BLaER1 treated with 17β-estradiol and CSF1 and Interleukin-3, amounts not matched to agents 10 nM and 100 nM (cell line): ENCODE measurements around the gene CFAP210.
"Not testable (repeated sequence)": the region's sequence is repeated elsewhere in the genome, so short reads cannot be mapped to it uniquely, and the experiment has no call there.

Experiments used
- H3K27ac ChIP-seq, 11 experiments: shearing (Covaris generic); formaldehyde crosslinking; 2 replicates each; pipeline ENCODE4 v1.8.1; 2022
- H3K27me3 ChIP-seq, 11 experiments: shearing (Covaris generic); formaldehyde crosslinking; 2 replicates each; pipeline ENCODE4 v1.8.1; 2022
- H3K36me3 ChIP-seq, 11 experiments: shearing (Covaris generic); formaldehyde crosslinking; 2 replicates each; pipeline ENCODE4 v1.8.1; 2022
- H3K4me1 ChIP-seq, 10 experiments: shearing (Covaris generic); formaldehyde crosslinking; 2 replicates each; pipeline ENCODE4 v1.8.1; 2022
- H3K4me2 ChIP-seq, 11 experiments: shearing (Covaris generic); formaldehyde crosslinking; 2 replicates each; pipeline ENCODE4 v1.8.1; 2022
- H3K4me3 ChIP-seq, 10 experiments: shearing (Covaris generic); formaldehyde crosslinking; 2 replicates each; pipeline ENCODE4 v1.8.1; 2022
- H3K9ac ChIP-seq, 11 experiments: shearing (Covaris generic); formaldehyde crosslinking; 2 replicates each; pipeline ENCODE4 v1.8.1; 2022
- H3K9me3 ChIP-seq, 11 experiments: shearing (Covaris generic); formaldehyde crosslinking; replicated peaks in 1 of 11; 2 replicates each; pipeline ENCODE4 v1.8.1; 2022
- H4K20me1 ChIP-seq, 11 experiments: shearing (Covaris generic); formaldehyde crosslinking; 2 replicates each; pipeline ENCODE4 v1.8.1; 2022
- Cebpa-rat ChIP-seq, 11 experiments: shearing (Covaris generic); IDR thresholded peaks; 2 replicates each; pipeline ENCODE4 v1.8.1; 2022

The CFAP210 gene

GRCh38 chr2:169690958-169691357, 3.2 kb downstream of the CFAP210 start:
- Histone ChIP-seq H3K4me1 (peaks cover 13 to 20% (median 15%) of the 10 kb centered on the region in 10 experiments; a peak in 19 of 20 replicates), H3K36me3 (no peaks in the 10 kb centered on the region), H3K9ac (no peak overlapping the region), H3K4me3 (no peak overlapping the region), H3K27ac (no peak overlapping the region), H3K4me2 (no peak overlapping the region), H4K20me1 (no peaks in the 10 kb centered on the region), H3K9me3 (peaks cover 21 to 53% (median 41%) of the 10 kb centered on the region in 11 experiments; a peak in 21 of 22 replicates), H3K27me3 (no peaks in the 10 kb centered on the region)
- no peak for TF ChIP-seq Cebpa-rat (IDR thresholded peaks at IDR 0.05)

- not testable (repeated sequence) for H3K36me3 ChIP-seq, H3K4me2 ChIP-seq, H3K27me3 ChIP-seq, H3K27ac ChIP-seq, H3K9ac ChIP-seq, H3K4me3 ChIP-seq, H4K20me1 ChIP-seq, H3K4me1 ChIP-seq
- peaks cover 21 to 53% (median 41%) of the 10 kb centered on the region in 11 experiments; a peak in 21 of 22 replicates for H3K9me3 ChIP-seq
Measured at GRCh38 chr2:169687943-169688342, 6.3 kb downstream of the CFAP210 start.

GRCh38 chr2:169686825-169687224, 7.4 kb downstream of the CFAP210 start:
- not testable (repeated sequence) for H3K4me3 ChIP-seq, H3K9ac ChIP-seq, H3K27ac ChIP-seq, H3K27me3 ChIP-seq, H3K4me1 ChIP-seq, H3K4me2 ChIP-seq, H3K36me3 ChIP-seq, H4K20me1 ChIP-seq
- peaks cover 21 to 53% (median 41%) of the 10 kb centered on the region in 11 experiments; a peak in 21 of 22 replicates for H3K9me3 ChIP-seq

- not testable (repeated sequence) for H3K4me3 ChIP-seq, H3K27me3 ChIP-seq, H3K36me3 ChIP-seq, H3K9ac ChIP-seq, H4K20me1 ChIP-seq, H3K27ac ChIP-seq, H3K4me1 ChIP-seq, H3K4me2 ChIP-seq
- peaks cover 10 to 34% (median 26%) of the 10 kb centered on the region in 11 experiments; a peak in 21 of 22 replicates for H3K9me3 ChIP-seq
Measured at GRCh38 chr2:169684712-169685111, 9.5 kb downstream of the CFAP210 start.

GRCh38 chr2:169684135-169684565, 10.1 kb downstream of the CFAP210 start:
- Histone ChIP-seq H3K9ac (no peak overlapping the region), H3K4me2 (no peak overlapping the region), H3K4me1 (no peaks in the 10 kb centered on the region), H3K36me3 (no peaks in the 10 kb centered on the region), H3K4me3 (no peak overlapping the region), H3K27me3 (no peaks in the 10 kb centered on the region), H4K20me1 (no peaks in the 10 kb centered on the region), H3K9me3 (peaks cover 10 to 28% (median 21%) of the 10 kb centered on the region in 11 experiments; a peak in 21 of 22 replicates), H3K27ac (no peak overlapping the region)
- no peak for TF ChIP-seq Cebpa-rat (IDR thresholded peaks at IDR 0.05)

GRCh38 chr2:169683425-169684134, 10.6 kb downstream of the CFAP210 start:
- no peak for TF ChIP-seq Cebpa-rat (IDR thresholded peaks at IDR 0.05)
- H4K20me1 ChIP-seq = no peaks in the 10 kb centered on the region
- no peak overlapping the region for H3K4me3 ChIP-seq
- H3K36me3 ChIP-seq = no peaks in the 10 kb centered on the region
- peaks cover 9 to 22% (median 16%) of the 10 kb centered on the region in 11 experiments; a peak in 21 of 22 replicates for H3K9me3 ChIP-seq
- H3K4me1 ChIP-seq = no peaks in the 10 kb centered on the region
- no peak overlapping the region for H3K27ac ChIP-seq
- no peak overlapping the region for H3K4me2 ChIP-seq
- no peak overlapping the region for H3K9ac ChIP-seq
- no peaks in the 10 kb centered on the region for H3K27me3 ChIP-seq

GRCh38 chr2:169683054-169683424, 11.2 kb downstream of the CFAP210 start:
- Histone ChIP-seq H3K4me3 (no peak overlapping the region), H3K36me3 (no peaks in the 10 kb centered on the region), H3K4me2 (no peak overlapping the region), H3K9me3 (peaks cover 3 to 17% (median 10%) of the 10 kb centered on the region in 11 experiments; a peak in 20 of 22 replicates), H3K27ac (no peak overlapping the region), H3K27me3 (no peaks in the 10 kb centered on the region), H4K20me1 (no peaks in the 10 kb centered on the region), H3K9ac (no peak overlapping the region), H3K4me1 (no peaks in the 10 kb centered on the region)
- TF ChIP-seq Cebpa-rat (IDR thresholded peaks at IDR 0.05) = no peak

- Histone ChIP-seq H3K27me3 (no peaks in the 10 kb centered on the region), H3K9me3 (peaks cover 0 to 5% (median 0%) of the 10 kb centered on the region in 11 experiments; a peak in 2 of 22 replicates), H3K36me3 (no peaks in the 10 kb centered on the region), H3K9ac (no peak overlapping the region), H3K4me1 (no peaks in the 10 kb centered on the region), H3K27ac (no peak overlapping the region), H3K4me2 (no peak overlapping the region), H4K20me1 (no peaks in the 10 kb centered on the region), H3K4me3 (no peak overlapping the region)
- no peak for TF ChIP-seq Cebpa-rat (IDR thresholded peaks at IDR 0.05)
Measured at GRCh38 chr2:169676850-169677249, 17.4 kb downstream of the CFAP210 start.

GRCh38 chr2:169676357-169676756, 17.8 kb downstream of the CFAP210 start:
- Histone ChIP-seq H3K27ac (no peak overlapping the region), H3K27me3 (no peaks in the 10 kb centered on the region), H3K9ac (no peak overlapping the region), H3K4me2 (no peak overlapping the region), H3K9me3 (peaks cover 0 to 5% (median 0%) of the 10 kb centered on the region in 11 experiments; a peak in 2 of 22 replicates), H3K36me3 (no peaks in the 10 kb centered on the region), H3K4me1 (no peaks in the 10 kb centered on the region), H4K20me1 (no peaks in the 10 kb centered on the region), H3K4me3 (no peak overlapping the region)
- TF ChIP-seq Cebpa-rat (IDR thresholded peaks at IDR 0.05) = no peak

- Histone ChIP-seq H3K9me3 (no peaks in the 10 kb centered on the region), H3K36me3 (no peaks in the 10 kb centered on the region), H3K27ac (no peak overlapping the region), H4K20me1 (no peaks in the 10 kb centered on the region), H3K4me3 (no peak overlapping the region), H3K4me2 (no peak overlapping the region), H3K9ac (no peak overlapping the region), H3K4me1 (no peaks in the 10 kb centered on the region), H3K27me3 (no peaks in the 10 kb centered on the region)
- TF ChIP-seq Cebpa-rat (IDR thresholded peaks at IDR 0.05) = no peak
Measured at GRCh38 chr2:169673921-169674320, 20.3 kb downstream of the CFAP210 start.
